ENCODE data around the gene RAPGEF2. TPM values are rescaled to one million over a fixed set of nuclear protein-coding genes. Genes with fewer than 3 reads are reported as not detected.

RAPGEF2 gene
- total RNA-seq, 1 experiment from 2014 or later, result 17.6 TPM

DNA sequence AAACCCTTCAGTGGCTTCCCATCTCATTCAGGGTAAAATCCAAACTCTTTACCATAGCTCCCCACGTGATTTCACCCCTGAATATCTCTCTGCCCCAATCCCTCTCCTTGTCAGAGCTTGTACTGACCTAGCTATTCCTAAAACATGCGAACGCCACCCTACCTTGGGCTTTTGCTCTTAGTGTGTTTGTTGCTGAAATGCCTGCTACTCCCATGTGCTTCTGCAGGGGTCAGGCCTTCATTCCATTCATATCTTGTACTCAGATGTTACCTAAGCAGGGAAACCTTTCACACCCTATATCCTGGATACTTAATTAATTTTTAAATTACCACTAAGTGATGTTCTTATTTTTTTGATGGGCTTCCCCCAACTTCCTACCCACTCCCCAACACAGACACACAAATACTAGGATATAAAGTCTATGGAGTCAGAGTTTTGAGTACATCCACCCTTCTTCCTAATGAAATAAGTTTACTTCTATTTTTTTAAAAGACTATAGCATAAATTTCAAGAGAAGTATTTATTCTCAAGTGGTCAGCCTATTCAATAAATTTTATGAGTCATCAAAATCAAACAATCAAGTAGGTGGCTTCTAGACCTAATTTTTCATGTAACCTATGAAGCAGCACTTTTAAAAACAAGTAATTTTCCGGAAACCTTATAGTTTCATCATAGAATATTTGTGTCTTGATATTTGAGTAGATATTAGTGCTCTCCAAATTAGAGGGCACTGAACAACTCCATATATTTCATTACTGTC is 189.4 kb downstream of the RAPGEF2 start:
- Histone ChIP-seq H3K4me3 (ENCODE audit: low read depth in 2 of 2, low read length in 2 of 2) (no peak overlapping the region), H3K4me1 (ENCODE audit: control insufficient read depth, insufficient read depth, low read length) (no peaks in the 10 kb centered on the region), H3K27ac (ENCODE audit: low read length) (no peak overlapping the region), H3K36me3 (ENCODE audit: control insufficient read depth, insufficient read depth, low read length) (no peaks in the 10 kb centered on the region), H3K9me3 (ENCODE audit: control insufficient read depth, insufficient read depth, low read depth, low read length) (no peaks in the 10 kb centered on the region), H3K27me3 (ENCODE audit: control insufficient read depth, insufficient read depth, low read length) (no peaks in the 10 kb centered on the region)
- ATAC-seq (no peak), DNase-seq (ENCODE audit: low read depth, low spot score) (no peak)
- CTCF ChIA-PET, result no interaction called here
- in situ Hi-C loops (cut with HindIII; ENCODE audit: low pct_unique_long_range_greater_than_20kb, low sequenced_read_pairs), result no loop called here
- TF ChIP-seq CTCF (IDR thresholded peaks at IDR 0.05) (no peak), SIN3A (IDR thresholded peaks at IDR 0.05; ENCODE audit: borderline replicate concordance, insufficient read depth, low read depth, low read length) (no peak), POLR2AphosphoS5 (IDR thresholded peaks at IDR 0.05; ENCODE audit: low read depth, low read length) (no peak), TCF7L2 (IDR thresholded peaks at IDR 0.05; ENCODE audit: low read depth, low read length) (no peak), REST (IDR thresholded peaks at IDR 0.05; ENCODE audit: insufficient read depth in 1 of 2, low read depth in 2 of 2, low read length in 1 of 2) (no peak)
- POLR2A ChIA-PET, result no interaction called here
- BruUV-seq (replicated peaks), result no TSS peak
- intact Hi-C loops (cut with micrococcal nuclease; ENCODE audit: unreplicated experiment), result no loop called here

- intact Hi-C loops (cut with micrococcal nuclease; ENCODE audit: unreplicated experiment), result no loop called here
- BruUV-seq (replicated peaks), result no TSS peak
- POLR2A ChIA-PET, result no interaction called here
Measured at GRCh38 chr4:159293811-159294515, 191.1 kb downstream of the RAPGEF2 start.

More at GRCh38 chr4:159293811-159294515, 191.1 kb downstream of the RAPGEF2 start:
- no peak overlapping the region for H3K4me3 ChIP-seq (ENCODE audit: low read depth in 2 of 2, low read length in 2 of 2)
- ATAC-seq, result no peak
- in situ Hi-C loops (cut with HindIII; ENCODE audit: low pct_unique_long_range_greater_than_20kb, low sequenced_read_pairs), result no loop called here
- H3K27me3 ChIP-seq (ENCODE audit: control insufficient read depth, insufficient read depth, low read length), result no peaks in the 10 kb centered on the region
- H3K4me1 ChIP-seq (ENCODE audit: control insufficient read depth, insufficient read depth, low read length), result peaks cover 5% of the 10 kb centered on the region; the same call in 1 of the 2 replicates
- CTCF ChIA-PET, result no interaction called here
- H3K36me3 ChIP-seq (ENCODE audit: control insufficient read depth, insufficient read depth, low read length), result no peaks in the 10 kb centered on the region
- no peaks in the 10 kb centered on the region for H3K9me3 ChIP-seq (ENCODE audit: control insufficient read depth, insufficient read depth, low read depth, low read length)
- no peak overlapping the region for H3K27ac ChIP-seq (ENCODE audit: low read length)
- DNase-seq (ENCODE audit: low read depth, low spot score), result no peak
- no peak for TF ChIP-seq POLR2AphosphoS5 (IDR thresholded peaks at IDR 0.05; ENCODE audit: low read depth, low read length)
- TF ChIP-seq SIN3A (IDR thresholded peaks at IDR 0.05; ENCODE audit: borderline replicate concordance, insufficient read depth, low read depth, low read length), result no peak
- TF ChIP-seq TCF7L2 (IDR thresholded peaks at IDR 0.05; ENCODE audit: low read depth, low read length), result no peak

All from Panc1 (cell line).